NCI-H526 treated with DMSO at 0.1 percent for 48 hours (cell line): ENCODE data around the gene PEX11G.
"Not testable (repeated sequence)": the region's sequence is repeated elsewhere in the genome, so short reads cannot be mapped to it uniquely, and the experiment has no call there.

ENCODE experiments used
- DNase-seq: peaks from one replicate; lab custom pipeline; 2025; lab: John Stamatoyannopoulos, UW

PEX11G gene

GRCh38 chr19:7467009-7467989 is 21.5 kb downstream of the PEX11G start:
- no peak for DNase-seq

GRCh38 chr19:7463575-7463974 is 25.3 kb downstream of the PEX11G start:
- no peak for DNase-seq

- DNase-seq: no peak
These were observed 26.8 kb downstream of the PEX11G start for GRCh38 chr19:7461841-7462629.

GRCh38 chr19:7460562-7460966 is 28.3 kb downstream of the PEX11G start:
- DNase-seq: no peak

GRCh38 chr19:7459773-7460172 is 29.1 kb downstream of the PEX11G start:
- no peak for DNase-seq

- no peak for DNase-seq
These were observed 30.2 kb downstream of the PEX11G start for GRCh38 chr19:7458675-7459074.

GRCh38 chr19:7456964-7457541 is 31.8 kb downstream of the PEX11G start:
- DNase-seq: no peak

- no peak for DNase-seq
These were observed 33.1 kb downstream of the PEX11G start for GRCh38 chr19:7455600-7456296.

GRCh38 chr19:7454998-7455397 is 33.8 kb downstream of the PEX11G start:
- no peak for DNase-seq

GRCh38 chr19:7450243-7451223 is 38.3 kb downstream of the PEX11G start:
- DNase-seq: no peak

GRCh38 chr19:7449391-7450070 is 39.3 kb downstream of the PEX11G start:
- not testable (repeated sequence) for DNase-seq

- no peak for DNase-seq
These were observed 41.2 kb downstream of the PEX11G start for GRCh38 chr19:7447648-7448047.

- no peak for DNase-seq
These were observed 43.7 kb downstream of the PEX11G start for GRCh38 chr19:7445104-7445503.

GRCh38 chr19:7444042-7444441 is 44.8 kb downstream of the PEX11G start:
- DNase-seq: no peak

GRCh38 chr19:7442423-7442822 is 46.4 kb downstream of the PEX11G start:
- no peak for DNase-seq

- DNase-seq: no peak
These were observed 47.2 kb downstream of the PEX11G start for GRCh38 chr19:7441468-7442146.

GRCh38 chr19:7440188-7440975 is 48.5 kb downstream of the PEX11G start:
- no peak for DNase-seq

GRCh38 chr19:7435586-7435985 is 53.2 kb downstream of the PEX11G start:
- DNase-seq: no peak

- no peak for DNase-seq
These were observed 54.4 kb downstream of the PEX11G start for GRCh38 chr19:7434391-7434790.
